OCI-LY1 (cell line): ENCODE data around the gene SDR42E1.

Source experiments
- EZH2 ChIP-seq: fragments of 200-600 bp; sonication (generic), shearing (Covaris generic); IDR thresholded peaks from 2 replicates; pipeline ENCODE4 v1.8.0; 2017; ENCODE audit warnings: borderline replicate concordance, mixed run types, mild to moderate bottlenecking, antibody characterized with exemption, low read length, moderate library complexity, mixed read lengths
- TF ChIP-seq, protein P1 (sequence below): fragments of 200-600 bp; sonication (generic), shearing (Covaris generic); IDR thresholded peaks from 2 replicates; pipeline ENCODE4 v1.5.1; 2017; ENCODE audit warnings: mild to moderate bottlenecking, antibody characterized with exemption, low read length, moderate library complexity, mixed read lengths

DNA sequence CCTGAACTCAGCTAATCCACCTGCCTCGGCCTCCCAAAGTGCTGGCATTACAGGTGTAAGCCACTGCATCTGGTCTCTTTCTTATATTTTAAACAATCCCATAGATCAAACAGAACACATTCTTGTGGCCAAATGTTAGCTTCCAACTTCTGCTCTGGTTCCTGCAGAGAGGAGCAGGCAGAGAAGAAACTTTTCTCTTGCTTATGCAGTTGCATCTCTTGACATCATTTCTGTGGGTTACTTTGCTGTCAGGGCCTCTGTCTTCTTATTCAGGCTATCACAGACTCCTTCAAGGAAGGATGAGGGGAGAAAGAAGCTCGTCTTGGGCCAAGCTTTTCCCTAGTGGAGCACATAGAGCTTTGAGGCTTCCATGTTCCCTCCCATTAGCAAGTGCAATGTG, 31.6 kb upstream of the SDR42E1 start:
- TF ChIP-seq, protein P1, sequence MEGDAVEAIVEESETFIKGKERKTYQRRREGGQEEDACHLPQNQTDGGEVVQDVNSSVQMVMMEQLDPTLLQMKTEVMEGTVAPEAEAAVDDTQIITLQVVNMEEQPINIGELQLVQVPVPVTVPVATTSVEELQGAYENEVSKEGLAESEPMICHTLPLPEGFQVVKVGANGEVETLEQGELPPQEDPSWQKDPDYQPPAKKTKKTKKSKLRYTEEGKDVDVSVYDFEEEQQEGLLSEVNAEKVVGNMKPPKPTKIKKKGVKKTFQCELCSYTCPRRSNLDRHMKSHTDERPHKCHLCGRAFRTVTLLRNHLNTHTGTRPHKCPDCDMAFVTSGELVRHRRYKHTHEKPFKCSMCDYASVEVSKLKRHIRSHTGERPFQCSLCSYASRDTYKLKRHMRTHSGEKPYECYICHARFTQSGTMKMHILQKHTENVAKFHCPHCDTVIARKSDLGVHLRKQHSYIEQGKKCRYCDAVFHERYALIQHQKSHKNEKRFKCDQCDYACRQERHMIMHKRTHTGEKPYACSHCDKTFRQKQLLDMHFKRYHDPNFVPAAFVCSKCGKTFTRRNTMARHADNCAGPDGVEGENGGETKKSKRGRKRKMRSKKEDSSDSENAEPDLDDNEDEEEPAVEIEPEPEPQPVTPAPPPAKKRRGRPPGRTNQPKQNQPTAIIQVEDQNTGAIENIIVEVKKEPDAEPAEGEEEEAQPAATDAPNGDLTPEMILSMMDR, result no peak
- TF ChIP-seq EZH2, result no peak
